Fibroblast of lung (primary cell): ENCODE data around the gene GPR55.

Experiments used
- CTCF ChIP-seq, 2 donors: IDR thresholded peaks in 1 of 2; conservative IDR thresholded peaks in 1 of 2; 1 replicate in 1 of 2; 2 replicates in 1 of 2; pipeline ENCODE4 v1.5.1; 2011 to 2012; ENCODE audit warnings: low read length in 2 of 2, control low read depth in 1 of 2, inconsistent platforms in 1 of 2, low read depth in 1 of 2, mild to moderate bottlenecking in 1 of 2
- EZH2 ChIP-seq: IDR thresholded peaks from 2 replicates; pipeline ENCODE4 v1.5.1; 2012; ENCODE audit warnings: low read length, control low read depth, mild to moderate bottlenecking; ENCODE audit errors: missing control alignments

GRCh38 chr2:230968921-230969658 is 44.0 kb upstream of the GPR55 start:
- TF ChIP-seq EZH2 (no peak), CTCF (conservative IDR thresholded peaks at IDR 0.05 in 1 of 2, IDR thresholded peaks at IDR 0.05 in 1 of 2; ENCODE audit: low read depth in 1 of 2, low read length in 2 of 2) (no peak)
